HL-60/S4 (cell line): ENCODE results near the gene VPS54.
"Not testable (repeated sequence)": the region's sequence is repeated elsewhere in the genome, so short reads cannot be mapped to it uniquely, and the experiment has no call there.

ENCODE experiments used
- in situ Hi-C: fragments of 300-500 bp; cut with MboI; formaldehyde crosslinking; loops from 2 replicates; pipeline ENCODE4 v1.14.3; 2022; ENCODE audit warnings: low sequenced_read_pairs

The VPS54 gene

DNA sequence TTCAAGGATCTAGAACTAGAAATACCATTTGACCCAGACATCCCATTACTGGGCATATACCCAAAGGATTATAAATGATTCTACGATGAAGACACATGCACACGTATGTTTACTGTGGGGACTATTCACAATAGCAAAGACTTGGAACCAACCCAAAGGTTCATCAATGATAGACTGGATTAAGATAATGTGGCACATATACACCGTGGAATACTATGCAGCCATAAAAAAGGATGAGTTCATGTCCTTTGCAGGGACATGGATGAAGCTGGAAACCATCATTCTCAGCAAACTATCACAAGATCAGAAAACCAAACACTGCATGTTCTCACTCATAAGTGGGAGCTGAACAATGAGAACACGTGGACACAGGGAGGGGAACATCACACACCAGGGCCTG is 87.1 kb downstream of the VPS54 start:
- in situ Hi-C loops = not testable (repeated sequence)

- in situ Hi-C loops = no loop called here
Measured at GRCh38 chr2:63926815-63927214, 92.4 kb downstream of the VPS54 start.

- in situ Hi-C loops = no loop called here
Measured at GRCh38 chr2:63914311-63914710, 104.9 kb downstream of the VPS54 start.

DNA sequence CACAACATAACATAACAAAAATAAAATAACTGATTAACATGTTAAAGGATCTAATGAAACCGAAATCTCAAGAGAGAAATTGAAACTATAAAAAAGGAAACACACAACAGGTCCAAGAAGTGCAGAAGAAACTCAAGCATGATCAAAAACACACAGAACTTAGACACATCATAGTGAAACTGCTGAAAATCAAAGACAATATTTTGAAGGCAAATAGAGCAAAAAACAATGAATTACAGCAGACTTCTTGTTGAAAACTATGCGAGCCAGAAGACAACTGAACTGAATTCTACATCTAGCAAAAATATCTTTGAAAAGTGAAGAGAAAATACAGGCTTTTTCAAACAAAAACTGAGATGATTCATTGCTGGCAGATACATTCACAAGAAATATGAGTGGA is 116.2 kb downstream of the VPS54 start:
- in situ Hi-C loops = no loop called here

GRCh38 chr2:63902149-63902548 is 117.1 kb downstream of the VPS54 start:
- in situ Hi-C loops = no loop called here

DNA sequence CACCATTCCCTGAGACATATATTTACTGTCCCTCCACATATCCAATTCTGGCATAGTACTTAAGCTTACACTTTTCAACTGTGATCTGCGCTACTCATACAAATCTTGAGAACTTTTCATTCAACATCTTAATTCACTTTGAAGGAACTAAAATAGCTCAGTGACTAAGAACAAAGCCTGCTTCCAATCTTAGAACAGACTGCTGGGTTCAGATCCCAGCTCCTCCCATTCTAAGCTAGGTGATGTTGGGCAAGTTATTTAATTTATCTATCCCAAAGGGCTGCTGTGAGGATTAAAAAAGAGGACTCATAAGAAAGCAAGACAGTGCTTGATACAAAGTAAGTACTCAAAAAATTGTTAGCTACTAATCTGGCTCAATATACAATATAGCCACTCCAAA is 119.6 kb downstream of the VPS54 start:
- in situ Hi-C loops = loop anchor here (25.0 kb wide), 1 partner anchor 212 kb away; no protein-coding TSS in a partner anchor

DNA sequence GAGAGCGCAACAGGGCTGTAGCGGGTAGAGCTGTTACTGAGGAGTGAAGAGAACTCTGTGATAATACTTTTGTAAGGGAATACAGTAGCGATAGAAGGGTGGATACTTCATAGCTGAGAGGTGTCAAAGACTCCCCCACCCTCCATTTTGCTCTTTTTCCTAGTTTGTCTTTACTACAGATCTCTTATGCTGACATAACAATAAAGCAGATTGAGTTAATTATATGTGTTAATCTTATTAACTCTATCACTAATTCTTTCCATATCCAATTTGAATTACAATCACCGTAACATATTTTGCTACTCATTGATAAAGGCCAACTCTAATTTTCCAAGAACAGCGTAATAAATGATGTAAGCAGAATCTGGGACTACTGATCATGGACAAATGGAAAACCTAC is 120.4 kb downstream of the VPS54 start:
- in situ Hi-C loops = loop anchor here (25.0 kb wide), 1 partner anchor 212 kb away; no protein-coding TSS in a partner anchor

GRCh38 chr2:63894167-63894566 is 125.1 kb downstream of the VPS54 start:
- in situ Hi-C loops = loop anchor here (25.0 kb wide), 1 partner anchor 207 kb away; no protein-coding TSS in a partner anchor

DNA sequence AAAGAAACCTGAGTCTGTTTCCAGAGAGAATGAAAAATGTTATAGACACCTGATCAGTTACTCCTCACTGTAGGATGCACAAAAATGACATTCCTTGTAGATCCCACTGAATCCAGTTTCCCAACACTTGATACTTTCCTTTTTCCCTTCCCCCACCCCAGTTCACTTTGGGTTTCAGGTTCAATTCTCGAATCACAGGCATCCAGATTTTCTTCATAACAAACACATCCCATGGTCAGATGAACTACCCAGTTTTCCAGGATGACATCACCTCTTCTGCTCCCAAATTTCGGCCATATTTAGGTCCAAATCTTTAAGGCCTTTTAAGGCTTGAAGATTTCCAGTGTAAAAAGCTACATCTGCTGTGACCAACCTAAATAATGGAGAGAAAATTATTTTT is 126.1 kb downstream of the VPS54 start:
- in situ Hi-C loops = loop anchor here (25.0 kb wide), 1 partner anchor 206 kb away; no protein-coding TSS in a partner anchor

DNA sequence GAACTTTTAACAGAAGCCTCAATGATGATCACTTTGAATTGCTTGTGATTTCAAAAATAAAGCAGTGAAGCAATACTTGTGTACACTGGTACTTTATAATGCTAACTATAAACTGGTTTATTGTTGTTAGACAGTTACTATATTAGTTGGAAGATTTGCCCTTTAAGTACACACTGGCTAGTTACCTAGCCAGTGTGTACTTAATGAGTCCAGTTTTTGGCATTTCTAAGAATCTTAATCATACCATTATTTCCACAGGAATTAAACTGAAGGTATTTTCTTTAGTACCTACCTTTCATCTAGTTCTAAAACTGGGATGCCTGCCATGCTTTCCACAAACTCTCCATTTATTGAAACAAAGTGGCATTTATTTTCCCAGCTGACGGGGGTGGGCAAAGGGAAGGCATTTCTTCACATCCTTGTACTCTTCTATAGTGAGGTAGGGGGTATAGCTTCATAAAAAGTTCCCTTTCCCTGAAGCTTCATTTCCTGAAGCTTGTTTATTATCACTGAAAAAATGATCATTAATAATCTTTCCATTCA is 127.7 kb downstream of the VPS54 start:
- in situ Hi-C loops = loop anchor here (25.0 kb wide), 1 partner anchor 204 kb away; no protein-coding TSS in a partner anchor

DNA sequence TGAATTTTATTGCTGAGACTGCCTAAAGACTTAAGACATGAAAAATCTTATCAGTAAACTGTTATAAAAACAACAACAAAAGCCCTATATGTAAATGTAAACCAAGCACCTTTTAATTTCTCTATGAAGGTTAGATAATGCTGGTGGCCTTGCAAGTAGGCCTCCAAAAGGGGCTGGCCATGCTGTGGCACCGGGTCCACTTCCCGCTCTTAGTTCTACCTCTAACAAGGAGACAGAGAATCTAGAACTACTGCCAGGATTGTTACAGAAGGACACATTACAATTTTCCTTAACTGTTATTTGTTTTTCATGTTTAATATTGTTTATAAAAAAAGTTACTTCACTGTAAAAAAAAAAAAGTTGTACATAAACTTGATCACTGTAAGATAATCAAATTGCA is 128.6 kb downstream of the VPS54 start:
- in situ Hi-C loops = loop anchor here (25.0 kb wide), 1 partner anchor 203 kb away; no protein-coding TSS in a partner anchor

- in situ Hi-C loops = loop anchor here (25.0 kb wide), 1 partner anchor 201 kb away; no protein-coding TSS in a partner anchor
Measured at GRCh38 chr2:63888490-63889402, 130.5 kb downstream of the VPS54 start.

GRCh38 chr2:63888053-63888452 is 131.2 kb downstream of the VPS54 start:
- in situ Hi-C loops = loop anchor here (25.0 kb wide), 1 partner anchor 201 kb away; no protein-coding TSS in a partner anchor

GRCh38 chr2:63886445-63886844 is 132.8 kb downstream of the VPS54 start:
- in situ Hi-C loops = loop anchor here (25.0 kb wide), 1 partner anchor 199 kb away; no protein-coding TSS in a partner anchor

GRCh38 chr2:63882395-63883105 is 136.7 kb downstream of the VPS54 start:
- in situ Hi-C loops = loop anchor here (25.0 kb wide), 1 partner anchor 195 kb away; no protein-coding TSS in a partner anchor

DNA sequence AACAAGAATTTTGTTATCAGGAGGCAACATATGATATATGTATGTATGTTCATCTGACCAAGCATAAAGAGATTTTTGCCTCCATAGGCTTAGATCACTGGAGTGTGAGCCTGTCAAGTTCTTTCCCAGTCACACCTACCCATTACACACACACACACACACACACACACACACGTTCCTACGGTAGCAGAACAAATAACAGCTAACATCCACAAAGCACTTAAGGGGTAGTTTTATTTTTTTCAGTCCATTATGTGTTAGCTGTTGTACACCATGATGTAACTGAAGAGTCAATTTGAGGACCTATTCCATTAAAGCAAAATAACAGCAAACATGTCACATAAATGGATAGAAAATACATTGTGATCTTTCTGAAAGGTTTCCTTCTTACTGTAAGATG is 138.0 kb downstream of the VPS54 start:
- in situ Hi-C loops = loop anchor here (25.0 kb wide), 1 partner anchor 194 kb away; no protein-coding TSS in a partner anchor

DNA sequence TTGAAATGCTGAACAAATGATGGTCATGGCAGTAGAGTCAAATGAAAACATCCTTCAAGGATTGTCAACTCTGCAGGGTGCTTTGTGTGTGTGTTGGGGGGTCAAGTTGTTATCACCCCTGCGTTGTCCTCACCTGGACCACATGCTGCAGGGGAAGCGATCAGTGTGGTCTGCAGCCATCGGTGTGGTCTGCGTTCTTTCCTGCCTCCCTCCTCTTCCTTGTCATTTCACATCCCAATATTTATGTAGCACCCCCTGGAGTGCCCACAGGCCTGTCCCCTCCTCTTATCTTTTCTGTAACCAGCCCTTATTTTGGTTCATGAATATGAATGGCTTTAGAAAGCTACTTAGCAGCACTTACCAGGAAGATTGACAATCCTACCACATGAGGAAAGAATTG is 138.6 kb downstream of the VPS54 start:
- in situ Hi-C loops = loop anchor here (25.0 kb wide), 1 partner anchor 193 kb away; no protein-coding TSS in a partner anchor

- in situ Hi-C loops = loop anchor here (25.0 kb wide), 1 partner anchor 193 kb away; no protein-coding TSS in a partner anchor
Measured at GRCh38 chr2:63879876-63880433, 139.3 kb downstream of the VPS54 start.

DNA sequence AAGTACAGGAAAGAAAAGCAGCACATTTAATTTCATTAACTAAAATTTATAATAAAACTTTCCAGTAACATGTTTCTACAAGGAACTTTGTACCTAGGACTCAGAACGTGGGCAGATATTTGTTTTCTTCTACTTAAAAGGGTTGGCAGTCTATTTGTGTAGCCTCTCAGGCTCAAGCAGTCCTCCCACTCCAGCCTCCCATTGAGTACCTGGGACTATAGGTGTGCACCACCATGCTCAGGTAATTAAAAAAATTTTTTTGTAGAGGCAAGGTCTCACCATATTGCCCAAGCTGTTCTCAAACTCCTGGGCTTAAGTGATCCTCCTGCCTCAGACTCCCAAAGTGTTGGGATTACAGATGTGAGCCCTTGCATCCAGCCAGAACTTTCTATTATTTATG is 140.7 kb downstream of the VPS54 start:
- in situ Hi-C loops = loop anchor here (25.0 kb wide), 1 partner anchor 191 kb away; no protein-coding TSS in a partner anchor

DNA sequence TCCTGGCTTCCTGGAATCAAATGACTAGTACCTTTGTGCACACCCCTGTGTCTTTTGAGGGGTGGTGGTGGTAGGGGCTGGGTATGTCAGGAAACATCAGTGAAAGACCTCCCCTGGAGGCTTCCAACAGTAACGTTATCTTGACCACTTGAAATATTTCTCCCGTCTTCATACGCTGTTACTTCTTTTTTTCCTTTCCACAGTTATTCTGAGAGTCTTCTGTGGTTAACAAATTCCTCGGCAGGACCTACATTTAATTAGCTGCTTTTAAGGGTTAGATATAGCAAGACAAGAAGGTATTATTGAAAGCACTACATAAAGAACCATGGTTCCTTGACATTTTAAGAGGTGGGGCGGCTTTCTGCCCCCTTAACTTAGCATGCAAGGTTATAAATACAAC is 142.9 kb downstream of the VPS54 start:
- in situ Hi-C loops = loop anchor here (25.0 kb wide), 1 partner anchor 189 kb away; no protein-coding TSS in a partner anchor
